ENCODE measurements around the gene FANCC. TPM values are rescaled to one million over a fixed set of nuclear protein-coding genes. Genes with fewer than 3 reads are reported as not detected.

Gene FANCC
- total and polyA plus RNA-seq, 2 of the 8 experiments (the other 6 are each of a cell fraction or from before 2014, with no cell fraction given): 7.8 to 15.2 TPM

GRCh38 chr9:95283673-95284072, 33.8 kb downstream of the FANCC start:
- H3K27me3 ChIP-seq (replicated peaks in 1 of 4; ENCODE audit: control insufficient read depth in 3 of 4, extremely low read depth in 1 of 4, insufficient read depth in 3 of 4, low read length in 3 of 4): no peaks in the 10 kb centered on the region
- H3K14ac ChIP-seq (ENCODE audit: insufficient read length): no peak overlapping the region
- H3K79me1 ChIP-seq (ENCODE audit: low read depth, low read length): no peaks in the 10 kb centered on the region; the same call in 1 of the 2 replicates
- no peak overlapping the region for H3K4me3 ChIP-seq (ENCODE audit: extremely low read depth in 1 of 4, insufficient read depth in 2 of 4, low read depth in 3 of 4, low read length in 4 of 4)
- no peak overlapping the region for H4K91ac ChIP-seq (replicated peaks; ENCODE audit: insufficient read length, low read length)
- no peaks in the 10 kb centered on the region for H3K9me3 ChIP-seq (ENCODE audit: insufficient read depth in 2 of 2, low read depth in 1 of 2, low read length in 1 of 2)
- no peaks in the 10 kb centered on the region for H4K20me1 ChIP-seq (replicated peaks in 1 of 2; ENCODE audit: control insufficient read depth in 1 of 2, insufficient read depth in 2 of 2, low read length in 2 of 2)
- no peak overlapping the region for H2BK5ac ChIP-seq (ENCODE audit: low read depth, low read length)
- no peaks in the 10 kb centered on the region for H3K23me2 ChIP-seq (ENCODE audit: low read depth, low read length)
- no peak overlapping the region for H4K8ac ChIP-seq (ENCODE audit: extremely low read depth, insufficient read depth, low read length)
- TF ChIP-seq RXRA (IDR thresholded peaks at IDR 0.05; ENCODE audit: insufficient read depth, low read depth, low read length): no peak
- no peak for TF ChIP-seq ATF2 (IDR thresholded peaks at IDR 0.05; ENCODE audit: low read length)
- no peak for TF ChIP-seq EP300 (IDR thresholded peaks at IDR 0.05; ENCODE audit: borderline replicate concordance in 1 of 2, low read depth in 2 of 2, low read length in 2 of 2)
- TF ChIP-seq BCL11A (IDR thresholded peaks at IDR 0.05; ENCODE audit: low read depth in 2 of 2, low read length in 2 of 2): no peak
- H3K4me1 ChIP-seq (replicated peaks in 1 of 4; ENCODE audit: control insufficient read depth in 3 of 4, insufficient read depth in 4 of 4, low read length in 3 of 4): no peaks in the 10 kb centered on the region
- no peak overlapping the region for H3K27ac ChIP-seq (ENCODE audit: low read depth, low read length)
- no peaks in the 10 kb centered on the region for H3K79me2 ChIP-seq (ENCODE audit: control insufficient read depth in 1 of 2, insufficient read depth in 2 of 2, low read length in 2 of 2)
- no peak overlapping the region for H3K18ac ChIP-seq (ENCODE audit: extremely low read depth, low read length)
- no peak overlapping the region for H2BK15ac ChIP-seq (ENCODE audit: low read length)
- DNase-seq (ENCODE audit: low read depth in 1 of 2, low spot score in 2 of 2) (no peak), FAIRE-seq (no peak)
- H4K5ac ChIP-seq (ENCODE audit: insufficient read length, low read depth, low read length): no peak overlapping the region
- no peak overlapping the region for H2BK120ac ChIP-seq (replicated peaks; ENCODE audit: low read depth, low read length)
- no peaks in the 10 kb centered on the region for H3K36me3 ChIP-seq (ENCODE audit: control insufficient read depth in 2 of 4, insufficient read depth in 4 of 4, low read length in 3 of 4)
- no peak overlapping the region for H2BK20ac ChIP-seq (ENCODE audit: low read length)
- H2AK5ac ChIP-seq (ENCODE audit: low read depth, low read length): no peak overlapping the region
- CTCF ChIA-PET (ENCODE audit: partially characterized antibody): interaction anchor here (2.1 kb wide), 1 partner anchor 15 kb away, joined by 6 read pairs; no protein-coding TSS in a partner anchor
- POLR2A ChIA-PET (ENCODE audit: partially characterized antibody): no interaction called here
- H3K4me2 ChIP-seq (ENCODE audit: insufficient read depth in 1 of 2, low read depth in 2 of 2, low read length in 2 of 2): no peak overlapping the region
- no peak overlapping the region for H3K56ac ChIP-seq (replicated peaks; ENCODE audit: insufficient read length, low read depth, low read length)
- H3K9ac ChIP-seq (replicated peaks in 1 of 4; ENCODE audit: extremely low read depth in 1 of 4, low read depth in 3 of 4, low read length in 3 of 4): no peak overlapping the region
- WGBS, 2 experiments (ENCODE audit: extremely low coverage in 1 of 2, insufficient coverage in 1 of 2, insufficient read length in 1 of 2, insufficient replicate concordance in 2 of 2, low coverage in 1 of 2, low lambda C conversion rate in 2 of 2, missing lambda C conversion rate in 1 of 2): 80% methylated on average over 2 of the region's 2 CpGs; no CpG with 5 or more reads in 1 of the 2 experiments
- no peak overlapping the region for H3K4ac ChIP-seq (replicated peaks; ENCODE audit: insufficient read length, low read depth, low read length)
- H2BK12ac ChIP-seq (ENCODE audit: low read depth, low read length): no peak overlapping the region
- H2AFZ ChIP-seq (ENCODE audit: low read length): no peak overlapping the region
- no peak overlapping the region for H3K23ac ChIP-seq (ENCODE audit: insufficient read length)
